GM12878 (cell line): ENCODE results near the gene LRWD1. TPM values are rescaled to one million over a fixed set of nuclear protein-coding genes. Genes with fewer than 3 reads are reported as not detected.

Source experiments
- ATAC-seq: fragments of 200-7000 bp; cut with Tn5 transposase; 3 replicates; pipeline ENCODE4 v1.9.1; 2020; ENCODE audit warnings: mild to moderate bottlenecking, moderate library complexity
- BruUV-seq: library from RNA; stranded (reverse); fragments of 400-500 nt; replicated peaks from 2 replicates; lab custom pipeline; 2021; lab: Mats Ljungman, UMichigan
- CTCF ChIA-PET: fragments of 300-600 bp; sonication (Branson Sonifier 250); formaldehyde crosslinking; extraction: SDS; loops from one replicate; lab custom pipeline; 2021; ENCODE audit warnings: inconsistent platforms; lab: Yijun Ruan, JAX
- POLR2A ChIA-PET: fragments of 350-600 bp; formaldehyde crosslinking; extraction: SDS; loops from one replicate; lab custom pipeline; 2021; ENCODE audit warnings: inconsistent platforms; lab: Charles Lee
- RAD21 ChIA-PET: fragments of 300-600 bp; sonication (Branson Sonifier 250); formaldehyde crosslinking; loops from one replicate; lab custom pipeline; 2023; ENCODE audit warnings: antibody characterized with exemption; ENCODE audit not compliant: unreplicated experiment; lab: Charles Lee
- SMC1A ChIA-PET: fragments of 300-600 bp; sonication (Branson Sonifier 250); formaldehyde crosslinking; loops from one replicate; lab custom pipeline; 2023; ENCODE audit not compliant: unreplicated experiment, uncharacterized antibody; lab: Charles Lee
- DNase-seq: peaks from one replicate; pipeline ENCODE4 v3.0.0-alpha.2; 2011; ENCODE audit warnings: low read depth, low spot score
- FAIRE-seq: peaks from 3 replicates; lab custom pipeline; 2011; peaks lifted over from hg19 to GRCh38; lab: Jason Lieb, UNC
- H2AFZ ChIP-seq: 2 replicates; pipeline ENCODE4 v1.6.0; 2011; ENCODE audit warnings: low read depth, low read length, control low read depth; ENCODE audit not compliant: control insufficient read depth
- H3K27ac ChIP-seq: 2 replicates; pipeline ENCODE4 v1.5.1; 2011; ENCODE audit warnings: control low read depth; ENCODE audit not compliant: control insufficient read depth, insufficient read depth
- H3K27me3 ChIP-seq, 2 experiments: replicated peaks in 1 of 2; 2 replicates each; pipeline versions ENCODE4 v1.6.0 to v1.6.1; 2011; ENCODE audit warnings: low read length in 1 of 2; ENCODE audit not compliant: control insufficient read depth in 2 of 2, insufficient read depth in 2 of 2
- H3K36me3 ChIP-seq, 2 experiments: 2 replicates each; pipeline ENCODE4 v1.5.1; 2011; ENCODE audit warnings: low read length in 1 of 2; ENCODE audit not compliant: control insufficient read depth in 2 of 2, insufficient read depth in 2 of 2
- H3K4me1 ChIP-seq: 2 replicates; pipeline ENCODE4 v1.6.1; 2011; ENCODE audit warnings: mild to moderate bottlenecking, low read length, moderate library complexity, mixed read lengths; ENCODE audit not compliant: control insufficient read depth, insufficient read depth
- H3K4me2 ChIP-seq: 2 replicates; pipeline ENCODE4 v1.6.0; 2011; ENCODE audit warnings: control low read depth; ENCODE audit not compliant: control insufficient read depth, insufficient read depth
- H3K4me3 ChIP-seq: fragments of 200-600 bp; sonication (generic); 2 replicates; pipeline ENCODE4 v1.5.1; 2016
- H3K79me2 ChIP-seq: 2 replicates; pipeline ENCODE4 v1.6.0; 2011; ENCODE audit warnings: low read length; ENCODE audit not compliant: control insufficient read depth, insufficient read depth
- H3K9ac ChIP-seq: 2 replicates; pipeline ENCODE4 v1.8.0; 2011; ENCODE audit warnings: low read length, control low read depth, mixed read lengths; ENCODE audit not compliant: control insufficient read depth, insufficient read depth
- H3K9me3 ChIP-seq: replicated peaks from 3 replicates; pipeline ENCODE4 v1.5.1; 2011; ENCODE audit warnings: mild to moderate bottlenecking, low read length; ENCODE audit not compliant: control insufficient read depth, insufficient read depth
- H4K20me1 ChIP-seq: 2 replicates; pipeline ENCODE4 v1.6.0; 2011; ENCODE audit not compliant: control insufficient read depth, insufficient read depth
- FOXM1 ChIP-seq: IDR thresholded peaks from 2 replicates; pipeline ENCODE4 v1.6.1; 2012; ENCODE audit warnings: low read depth, mild to moderate bottlenecking, inconsistent platforms, low read length, moderate library complexity
- NBN ChIP-seq: fragments of 450-650 bp; IDR thresholded peaks from 2 replicates; pipeline ENCODE4 v1.6.1; 2016
- NR2C1 ChIP-seq: fragments of 450-650 bp; IDR thresholded peaks from 2 replicates; pipeline ENCODE4 v1.6.1; 2017; ENCODE audit warnings: antibody characterized with exemption, mild to moderate bottlenecking, moderate library complexity
- RFX5 ChIP-seq: IDR thresholded peaks from 2 replicates; pipeline ENCODE4 v1.6.1; 2011; ENCODE audit warnings: low read depth, low read length, improper control_type of control experiment
- SMAD5 ChIP-seq: IDR thresholded peaks from 2 replicates; pipeline ENCODE4 v1.6.1; 2016; ENCODE audit warnings: antibody characterized with exemption, low read depth
- SMC3 ChIP-seq: IDR thresholded peaks from 2 replicates; pipeline ENCODE4 v1.6.1; 2011; ENCODE audit warnings: low read length, improper control_type of control experiment, borderline replicate concordance
- SRF ChIP-seq, 2 experiments: IDR thresholded peaks; 2 replicates each; pipeline ENCODE4 v1.6.1; 2011; ENCODE audit warnings: low read depth in 2 of 2, low read length in 2 of 2, mild to moderate bottlenecking in 1 of 2, moderate library complexity in 1 of 2
- SUPT20H ChIP-seq: IDR thresholded peaks from 2 replicates; pipeline ENCODE4 v1.6.1; 2011; ENCODE audit warnings: low read depth, mild to moderate bottlenecking, low read length, moderate library complexity, borderline replicate concordance; ENCODE audit not compliant: control insufficient read depth
- TBL1XR1 ChIP-seq: IDR thresholded peaks from 2 replicates; pipeline ENCODE4 v1.6.1; 2012; ENCODE audit warnings: low read depth, low read length, improper control_type of control experiment
- ZNF622 ChIP-seq: fragments of 450-650 bp; IDR thresholded peaks from 2 replicates; pipeline ENCODE4 v1.6.1; 2017; ENCODE audit warnings: mild to moderate bottlenecking, inconsistent platforms
- WGBS: methylation state at CpG from one replicate; pipeline ENCODE4 v1.1.6; 2016; ENCODE audit warnings: low lambda C conversion rate; ENCODE audit not compliant: insufficient replicate concordance, insufficient coverage; ENCODE audit errors: missing lambda C conversion rate; 5-methylcytosine and 5-hydroxymethylcytosine counted together
- in situ Hi-C: fragments of 300-500 bp; cut with MboI; formaldehyde crosslinking; loops from 9 replicates; pipeline ENCODE4 v1.14.3; 2018; ENCODE audit warnings: mixed read lengths
- intact Hi-C: fragments of 100-400 bp; cut with micrococcal nuclease; formaldehyde crosslinking; loops from one replicate; pipeline ENCODE4 v1.14.2; 2022; ENCODE audit not compliant: unreplicated experiment
- polyA plus RNA-seq, 11 experiments: library from polyadenylated mRNA; depleted of rRNA in 4 of 11; unstranded in 6 of 11; stranded (reverse) in 5 of 11; fragments of >200 nt; fragmentation: Nextera tagmentation in 4 of 11; fragmentation: Illumina TruSeq in 1 of 11; extraction: Ambion mirVana in 4 of 11; extraction: Trizol in 1 of 11; gene quantifications; 1 replicate in 1 of 11; 2 replicates in 10 of 11; pipeline versions ENCODE4 v1.2.1 to v1.2.3, GENCODE V29; 2011 to 2016; ENCODE audit warnings: inconsistent platforms in 2 of 11, missing spikeins in 2 of 11, low read depth in 1 of 11
- total RNA-seq, 4 experiments: library from RNA; depleted of rRNA in 3 of 4; stranded (reverse); fragments of >200 nt in 3 of 4; fragmentation: Illumina TruSeq in 1 of 4; extraction: Trizol in 1 of 4; gene quantifications; 2 replicates each; pipeline versions ENCODE4 v1.2.1 to v1.2.3, GENCODE V29; 2013 to 2021
- TF ChIP-seq, protein P1 (sequence below): fragments of 450-650 bp; formaldehyde crosslinking; IDR thresholded peaks from 2 replicates; pipeline ENCODE4 v1.4.0; 2022; ENCODE audit warnings: mild to moderate bottlenecking, moderate library complexity
- TF ChIP-seq, protein P2 (sequence below): fragments of 450-650 bp; IDR thresholded peaks from 2 replicates; pipeline ENCODE4 v1.6.1; 2016; ENCODE audit warnings: mild to moderate bottlenecking, moderate library complexity, borderline replicate concordance
- TF ChIP-seq, protein P3 (sequence below): fragments of 450-650 bp; IDR thresholded peaks from 2 replicates; pipeline ENCODE4 v1.6.1; 2018; ENCODE audit warnings: borderline replicate concordance, mild to moderate bottlenecking; ENCODE audit not compliant: partially characterized antibody
- TF ChIP-seq, protein P4 (sequence below): IDR thresholded peaks from 2 replicates; pipeline ENCODE4 v1.6.1; 2012; ENCODE audit warnings: low read depth, low read length, improper control_type of control experiment

Gene LRWD1
- total and polyA plus RNA-seq, 10 of the 15 experiments (the other 5 are each of a cell fraction or from before 2014, with no cell fraction given) = 0.40 to 64.4 (median 26.1) TPM

DNA sequence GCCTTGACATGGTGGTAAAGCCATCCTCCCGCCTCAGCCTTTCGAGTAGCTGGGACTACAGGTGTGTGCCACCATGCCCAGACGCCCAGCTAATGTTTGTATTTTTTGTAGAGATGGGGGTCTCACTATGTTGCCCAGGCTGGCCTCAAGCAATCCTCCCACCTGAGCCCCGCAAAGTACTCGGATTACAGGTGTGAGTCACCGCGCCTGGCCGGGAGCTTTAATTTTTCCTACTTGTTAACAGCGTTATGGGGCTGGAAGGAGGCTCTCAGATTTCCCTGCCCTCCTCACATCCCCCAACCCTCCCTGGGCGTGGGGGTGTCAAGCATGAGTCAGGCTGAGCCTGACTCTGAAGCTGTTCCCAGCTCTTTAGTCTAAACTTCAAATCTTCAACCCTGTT lies 8.5 kb upstream of the LRWD1 start:
- ChIA-PET SMC1A (interaction anchor here (0.9 kb wide), 1 partner anchor 32 kb away, joined by 3 read pairs; no protein-coding TSS in a partner anchor), RAD21 (interaction anchor here (1.5 kb wide), 1 partner anchor 10 kb away, joined by 3 read pairs; no protein-coding TSS in a partner anchor), POLR2A (no interaction called here), CTCF (interaction anchor here (0.5 to 3.2 kb wide), 4 partner anchors 10 to 52 kb away, joined by 3 to 14 read pairs (median 4); no protein-coding TSS in a partner anchor)
- in situ Hi-C loops (loop anchor here (10.0 kb wide), 1 partner anchor 52 kb away; no protein-coding TSS in a partner anchor), intact Hi-C loops (no loop called here)
- FAIRE-seq (no peak), ATAC-seq (no peak), DNase-seq (no peak)
- no peaks in the 10 kb centered on the region for H3K27me3 ChIP-seq
- BruUV-seq = no TSS peak
- 95% methylated on average over 10 of the region's 10 CpGs for WGBS
- no peaks in the 10 kb centered on the region for H3K9me3 ChIP-seq
- no peak overlapping the region for H3K27ac ChIP-seq
- H3K4me3 ChIP-seq = no peak overlapping the region
- no peaks in the 10 kb centered on the region for H3K4me1 ChIP-seq
- no peaks in the 10 kb centered on the region for H4K20me1 ChIP-seq
- H3K36me3 ChIP-seq = peaks cover 11% of the 10 kb centered on the region in 2 experiments
- H3K4me2 ChIP-seq = no peak overlapping the region
- H2AFZ ChIP-seq = no peak overlapping the region
- H3K9ac ChIP-seq = no peak overlapping the region
- H3K79me2 ChIP-seq = no peaks in the 10 kb centered on the region
- TF ChIP-seq SMC3 (no peak), FOXM1 (no peak), SUPT20H (no peak), NR2C1 (no peak), RFX5 (no peak), SRF (IDR thresholded peaks at IDR 0.05; ENCODE audit: low read depth in 2 of 2, low read length in 2 of 2) (no peak), ZNF622 (no peak), SMAD5 (no peak), TBL1XR1 (no peak), NBN (no peak)
- TF ChIP-seq, protein P1, sequence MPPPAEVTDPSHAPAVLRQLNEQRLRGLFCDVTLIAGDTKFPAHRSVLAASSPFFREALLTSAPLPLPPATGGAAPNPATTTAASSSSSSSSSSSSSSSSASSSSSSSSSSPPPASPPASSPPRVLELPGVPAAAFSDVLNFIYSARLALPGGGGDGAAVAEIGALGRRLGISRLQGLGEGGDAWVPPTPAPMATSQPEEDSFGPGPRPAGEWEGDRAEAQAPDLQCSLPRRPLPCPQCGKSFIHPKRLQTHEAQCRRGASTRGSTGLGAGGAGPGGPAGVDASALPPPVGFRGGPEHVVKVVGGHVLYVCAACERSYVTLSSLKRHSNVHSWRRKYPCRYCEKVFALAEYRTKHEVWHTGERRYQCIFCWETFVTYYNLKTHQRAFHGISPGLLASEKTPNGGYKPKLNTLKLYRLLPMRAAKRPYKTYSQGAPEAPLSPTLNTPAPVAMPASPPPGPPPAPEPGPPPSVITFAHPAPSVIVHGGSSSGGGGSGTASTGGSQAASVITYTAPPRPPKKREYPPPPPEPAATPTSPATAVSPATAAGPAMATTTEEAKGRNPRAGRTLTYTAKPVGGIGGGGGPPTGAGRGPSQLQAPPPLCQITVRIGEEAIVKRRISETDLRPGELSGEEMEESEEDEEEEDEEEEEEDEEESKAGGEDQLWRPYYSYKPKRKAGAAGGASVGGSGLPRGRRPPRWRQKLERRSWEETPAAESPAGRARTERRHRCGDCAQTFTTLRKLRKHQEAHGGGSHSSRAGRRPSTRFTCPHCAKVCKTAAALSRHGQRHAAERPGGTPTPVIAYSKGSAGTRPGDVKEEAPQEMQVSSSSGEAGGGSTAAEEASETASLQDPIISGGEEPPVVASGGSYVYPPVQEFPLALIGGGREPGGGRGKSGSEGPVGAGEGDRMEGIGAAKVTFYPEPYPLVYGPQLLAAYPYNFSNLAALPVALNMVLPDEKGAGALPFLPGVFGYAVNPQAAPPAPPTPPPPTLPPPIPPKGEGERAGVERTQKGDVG (CRISPR knock-in tag) = no peak
- TF ChIP-seq, protein P2, sequence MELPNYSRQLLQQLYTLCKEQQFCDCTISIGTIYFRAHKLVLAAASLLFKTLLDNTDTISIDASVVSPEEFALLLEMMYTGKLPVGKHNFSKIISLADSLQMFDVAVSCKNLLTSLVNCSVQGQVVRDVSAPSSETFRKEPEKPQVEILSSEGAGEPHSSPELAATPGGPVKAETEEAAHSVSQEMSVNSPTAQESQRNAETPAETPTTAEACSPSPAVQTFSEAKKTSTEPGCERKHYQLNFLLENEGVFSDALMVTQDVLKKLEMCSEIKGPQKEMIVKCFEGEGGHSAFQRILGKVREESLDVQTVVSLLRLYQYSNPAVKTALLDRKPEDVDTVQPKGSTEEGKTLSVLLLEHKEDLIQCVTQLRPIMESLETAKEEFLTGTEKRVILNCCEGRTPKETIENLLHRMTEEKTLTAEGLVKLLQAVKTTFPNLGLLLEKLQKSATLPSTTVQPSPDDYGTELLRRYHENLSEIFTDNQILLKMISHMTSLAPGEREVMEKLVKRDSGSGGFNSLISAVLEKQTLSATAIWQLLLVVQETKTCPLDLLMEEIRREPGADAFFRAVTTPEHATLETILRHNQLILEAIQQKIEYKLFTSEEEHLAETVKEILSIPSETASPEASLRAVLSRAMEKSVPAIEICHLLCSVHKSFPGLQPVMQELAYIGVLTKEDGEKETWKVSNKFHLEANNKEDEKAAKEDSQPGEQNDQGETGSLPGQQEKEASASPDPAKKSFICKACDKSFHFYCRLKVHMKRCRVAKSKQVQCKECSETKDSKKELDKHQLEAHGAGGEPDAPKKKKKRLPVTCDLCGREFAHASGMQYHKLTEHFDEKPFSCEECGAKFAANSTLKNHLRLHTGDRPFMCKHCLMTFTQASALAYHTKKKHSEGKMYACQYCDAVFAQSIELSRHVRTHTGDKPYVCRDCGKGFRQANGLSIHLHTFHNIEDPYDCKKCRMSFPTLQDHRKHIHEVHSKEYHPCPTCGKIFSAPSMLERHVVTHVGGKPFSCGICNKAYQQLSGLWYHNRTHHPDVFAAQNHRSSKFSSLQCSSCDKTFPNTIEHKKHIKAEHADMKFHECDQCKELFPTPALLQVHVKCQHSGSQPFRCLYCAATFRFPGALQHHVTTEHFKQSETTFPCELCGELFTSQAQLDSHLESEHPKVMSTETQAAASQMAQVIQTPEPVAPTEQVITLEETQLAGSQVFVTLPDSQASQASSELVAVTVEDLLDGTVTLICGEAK = no peak
- TF ChIP-seq, protein P3, sequence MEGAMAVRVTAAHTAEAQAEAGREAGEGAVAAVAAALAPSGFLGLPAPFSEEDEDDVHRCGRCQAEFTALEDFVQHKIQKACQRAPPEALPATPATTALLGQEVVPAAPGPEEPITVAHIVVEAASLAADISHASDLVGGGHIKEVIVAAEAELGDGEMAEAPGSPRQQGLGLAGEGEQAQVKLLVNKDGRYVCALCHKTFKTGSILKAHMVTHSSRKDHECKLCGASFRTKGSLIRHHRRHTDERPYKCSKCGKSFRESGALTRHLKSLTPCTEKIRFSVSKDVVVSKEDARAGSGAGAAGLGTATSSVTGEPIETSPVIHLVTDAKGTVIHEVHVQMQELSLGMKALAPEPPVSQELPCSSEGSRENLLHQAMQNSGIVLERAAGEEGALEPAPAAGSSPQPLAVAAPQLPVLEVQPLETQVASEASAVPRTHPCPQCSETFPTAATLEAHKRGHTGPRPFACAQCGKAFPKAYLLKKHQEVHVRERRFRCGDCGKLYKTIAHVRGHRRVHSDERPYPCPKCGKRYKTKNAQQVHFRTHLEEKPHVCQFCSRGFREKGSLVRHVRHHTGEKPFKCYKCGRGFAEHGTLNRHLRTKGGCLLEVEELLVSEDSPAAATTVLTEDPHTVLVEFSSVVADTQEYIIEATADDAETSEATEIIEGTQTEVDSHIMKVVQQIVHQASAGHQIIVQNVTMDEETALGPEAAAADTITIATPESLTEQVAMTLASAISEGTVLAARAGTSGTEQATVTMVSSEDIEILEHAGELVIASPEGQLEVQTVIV = no peak
- TF ChIP-seq, protein P4, sequence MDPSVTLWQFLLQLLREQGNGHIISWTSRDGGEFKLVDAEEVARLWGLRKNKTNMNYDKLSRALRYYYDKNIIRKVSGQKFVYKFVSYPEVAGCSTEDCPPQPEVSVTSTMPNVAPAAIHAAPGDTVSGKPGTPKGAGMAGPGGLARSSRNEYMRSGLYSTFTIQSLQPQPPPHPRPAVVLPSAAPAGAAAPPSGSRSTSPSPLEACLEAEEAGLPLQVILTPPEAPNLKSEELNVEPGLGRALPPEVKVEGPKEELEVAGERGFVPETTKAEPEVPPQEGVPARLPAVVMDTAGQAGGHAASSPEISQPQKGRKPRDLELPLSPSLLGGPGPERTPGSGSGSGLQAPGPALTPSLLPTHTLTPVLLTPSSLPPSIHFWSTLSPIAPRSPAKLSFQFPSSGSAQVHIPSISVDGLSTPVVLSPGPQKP = no peak
